Measurements from ENCODE around the gene ABCA10.

The ABCA10 gene

GRCh38 chr17:69164206-69164605, 64.4 kb downstream of the ABCA10 start:
- no peak for DNase-seq (ENCODE audit: low read depth in 3 of 3)

- no peak for DNase-seq (ENCODE audit: low read depth in 3 of 3)
These were observed 69.2 kb downstream of the ABCA10 start for GRCh38 chr17:69159418-69159817.

DNA sequence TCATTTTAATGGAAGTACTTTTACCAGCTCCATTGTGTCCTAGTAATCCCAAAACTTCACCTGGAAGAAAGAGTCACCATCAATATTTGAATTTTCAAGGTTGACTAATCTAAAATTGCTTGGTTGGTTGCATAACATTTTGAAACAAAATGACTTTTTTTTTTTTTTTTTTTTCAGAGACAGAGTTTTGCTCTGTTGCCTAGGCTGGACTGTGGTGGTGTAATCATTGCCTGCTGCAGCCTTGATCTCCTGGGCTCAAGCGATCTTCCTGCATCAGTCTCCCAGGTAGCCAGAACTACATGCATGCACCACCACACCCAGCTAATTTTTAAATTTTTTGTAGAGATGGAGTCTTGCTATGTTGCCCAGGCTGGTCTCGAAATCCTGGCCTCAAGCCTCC, 74.4 kb downstream of the ABCA10 start:
- no peak for DNase-seq (ENCODE audit: low read depth in 3 of 3)

GRCh38 chr17:69150333-69150732, 78.3 kb downstream of the ABCA10 start:
- DNase-seq (ENCODE audit: low read depth in 3 of 3): no peak

DNA sequence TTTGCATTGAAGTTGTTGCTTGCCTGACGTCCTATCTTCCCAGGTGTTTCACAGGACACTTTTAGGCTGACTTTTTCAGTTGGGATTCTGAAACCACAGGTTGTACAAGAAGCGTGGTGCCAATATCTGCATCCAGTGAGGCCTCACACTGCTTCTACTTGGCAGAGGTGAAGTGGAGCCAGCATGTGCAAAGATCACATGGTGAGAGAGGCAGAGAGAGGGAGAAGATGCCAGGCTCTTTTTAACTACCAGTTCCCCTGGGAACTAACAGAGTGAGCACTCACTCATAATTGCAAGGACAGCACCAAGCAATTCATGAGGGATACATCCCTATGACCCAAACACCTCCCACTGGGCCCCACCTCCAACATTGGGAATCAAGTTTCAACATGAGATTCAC, 81.2 kb downstream of the ABCA10 start:
- DNase-seq (ENCODE audit: low read depth in 3 of 3): no peak

DNA sequence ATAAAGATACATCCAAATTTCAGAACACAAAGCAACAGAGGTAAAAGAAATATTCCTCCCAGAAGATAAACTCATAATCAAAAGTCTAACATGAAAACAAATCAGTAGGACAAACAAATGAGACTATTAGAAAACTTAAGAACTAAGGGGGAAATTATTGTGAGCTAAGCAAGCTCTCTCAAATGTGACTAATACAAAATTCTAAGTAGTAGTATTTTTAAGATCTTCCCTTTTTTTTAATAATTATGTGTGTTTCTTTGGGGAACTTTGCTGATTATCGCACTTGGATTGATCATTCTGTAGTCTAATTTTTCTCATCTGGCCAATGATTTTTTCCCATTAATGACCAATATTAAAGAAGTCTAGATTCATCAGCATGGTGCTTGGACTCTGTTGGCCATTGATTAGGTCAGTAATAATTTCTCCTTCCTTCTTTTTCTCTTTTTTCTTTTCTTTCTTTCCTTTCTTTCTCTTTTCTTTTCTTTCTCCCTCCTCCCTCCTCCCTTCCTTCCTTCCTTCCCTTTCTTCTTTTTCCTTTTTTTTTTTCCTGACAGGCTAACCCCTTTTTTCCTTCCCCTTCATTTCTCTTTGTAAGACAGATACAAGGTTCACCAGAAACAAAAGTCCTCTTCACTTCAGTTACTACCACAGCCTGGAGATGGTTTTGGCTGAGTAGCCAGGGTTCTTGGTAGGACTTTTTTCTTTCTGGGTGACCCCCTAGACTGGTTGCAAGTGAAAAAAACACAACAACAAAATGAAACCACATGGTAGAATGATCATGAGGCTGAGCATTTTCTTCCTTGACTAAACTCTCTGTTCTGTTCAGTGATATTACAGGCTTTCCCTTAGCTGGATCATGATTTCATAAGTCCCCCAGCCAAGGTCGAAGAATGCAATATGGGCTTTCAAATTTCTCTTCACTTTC, 84.0 kb downstream of the ABCA10 start:
- DNase-seq (ENCODE audit: low read depth in 3 of 3): no peak

GRCh38 chr17:69143683-69144231, 84.9 kb downstream of the ABCA10 start:
- DNase-seq (ENCODE audit: low read depth in 3 of 3): no peak

DNA sequence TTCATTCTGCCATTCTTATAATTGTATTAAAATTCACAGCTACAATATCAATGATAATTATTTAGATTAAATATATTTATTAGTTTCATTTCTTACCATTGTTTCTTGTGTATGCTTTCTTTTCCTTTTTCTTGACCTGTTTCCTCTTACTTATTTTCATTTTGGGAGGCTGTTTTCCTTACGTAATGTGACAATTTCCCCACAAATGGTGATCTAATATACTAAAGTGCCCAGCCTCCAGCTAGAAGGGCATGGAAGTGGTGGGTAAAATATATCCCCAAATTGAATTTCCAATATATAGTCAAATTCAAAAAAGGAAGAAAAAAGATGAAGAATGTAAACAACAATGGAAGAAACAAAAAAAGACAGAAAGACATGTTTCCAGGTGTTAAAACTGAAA, 85.5 kb downstream of the ABCA10 start:
- DNase-seq (ENCODE audit: low read depth in 3 of 3): no peak

DNA sequence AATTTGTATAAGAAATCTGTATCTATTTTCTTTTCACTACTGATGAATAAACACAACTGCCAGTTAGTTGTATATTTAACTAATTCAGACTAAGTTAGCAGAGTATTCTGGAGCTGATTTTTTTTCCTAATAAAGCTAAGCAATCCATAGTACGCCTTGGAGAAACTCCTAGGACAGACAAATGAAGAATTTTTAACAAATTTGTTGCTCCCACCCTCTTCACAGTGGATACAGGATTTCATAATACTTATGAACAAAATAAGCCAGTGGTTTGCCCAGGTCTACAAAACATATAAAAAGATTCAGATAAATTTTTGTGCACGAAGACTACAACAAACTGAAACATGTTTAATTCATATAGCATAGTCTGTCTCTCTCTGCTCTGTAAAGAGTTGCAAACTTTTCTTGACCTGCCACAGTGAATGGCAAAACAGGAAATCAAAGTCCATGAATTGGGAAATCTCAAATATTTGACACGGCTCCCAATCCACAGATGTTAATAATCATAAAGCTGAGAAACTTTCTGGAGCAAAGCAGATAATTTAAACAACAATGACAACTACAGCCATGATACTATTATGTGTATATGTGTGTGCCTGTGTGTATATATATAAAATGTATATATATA, 86.3 kb downstream of the ABCA10 start:
- no peak for DNase-seq (ENCODE audit: low read depth in 3 of 3)

GRCh38 chr17:69141431-69142174, 87.0 kb downstream of the ABCA10 start, which contains the start of gene ABCA6:
Gene ABCA6, minus strand, starts transcription at chr17:69141895. Its CDS starts 1,192 bp downstream, at chr17:69140703.
- no peak for DNase-seq (ENCODE audit: low read depth in 3 of 3)

DNA sequence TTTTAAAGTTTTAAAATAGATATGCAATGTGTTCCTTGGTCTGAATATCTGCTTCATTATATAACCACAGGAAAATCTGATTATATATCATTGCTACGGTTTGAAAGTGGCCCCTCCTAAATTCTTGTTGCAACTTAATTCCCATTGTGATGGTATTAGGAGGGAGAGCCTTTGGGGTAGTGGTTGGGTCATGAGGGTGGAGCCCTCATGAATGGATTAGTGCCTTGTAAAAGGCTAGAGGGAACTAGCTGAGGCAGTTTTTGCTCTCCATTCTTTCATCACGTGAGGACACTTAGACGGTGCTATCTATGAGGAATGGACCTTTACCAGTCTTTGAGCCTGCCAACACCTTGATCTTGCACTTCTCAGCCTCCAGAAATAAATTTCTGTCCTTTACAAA, 94.5 kb downstream of the ABCA10 start:
- DNase-seq (ENCODE audit: low read depth in 3 of 3): no peak

DNA sequence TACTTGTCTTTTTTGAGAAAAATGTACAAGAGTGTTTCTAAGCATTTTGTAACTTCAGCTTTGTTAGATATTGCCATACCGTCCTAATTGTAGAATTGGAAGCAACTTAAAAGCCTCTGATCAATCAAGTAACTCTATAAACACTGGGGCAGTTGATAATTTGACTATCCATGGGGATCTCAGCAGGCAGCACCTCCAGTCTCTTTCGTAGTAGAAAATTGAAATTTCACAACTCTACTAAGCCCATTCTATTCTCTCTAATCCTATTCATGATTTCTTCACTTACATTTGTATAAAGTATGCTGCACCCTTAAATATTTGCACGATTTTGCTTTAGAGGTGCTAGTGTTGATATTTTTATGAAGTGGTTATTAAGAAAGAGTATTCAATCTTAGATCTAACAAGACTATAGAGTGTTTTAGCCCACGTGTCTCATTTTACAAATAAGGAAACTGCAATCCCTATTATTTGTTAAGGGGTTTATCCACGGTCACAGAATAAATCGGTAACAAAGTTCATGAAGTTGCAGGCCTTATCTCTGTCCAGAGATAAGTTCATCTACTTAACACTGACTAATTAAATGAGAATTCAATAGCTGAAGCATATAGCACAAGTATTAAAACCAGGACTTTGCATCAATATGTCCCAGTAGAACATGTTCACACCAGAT, 97.9 kb downstream of the ABCA10 start:
- DNase-seq (ENCODE audit: low read depth in 3 of 3): no peak

- no peak for DNase-seq (ENCODE audit: low read depth in 3 of 3)
These were observed 105.0 kb downstream of the ABCA10 start for GRCh38 chr17:69123626-69124025.

DNA sequence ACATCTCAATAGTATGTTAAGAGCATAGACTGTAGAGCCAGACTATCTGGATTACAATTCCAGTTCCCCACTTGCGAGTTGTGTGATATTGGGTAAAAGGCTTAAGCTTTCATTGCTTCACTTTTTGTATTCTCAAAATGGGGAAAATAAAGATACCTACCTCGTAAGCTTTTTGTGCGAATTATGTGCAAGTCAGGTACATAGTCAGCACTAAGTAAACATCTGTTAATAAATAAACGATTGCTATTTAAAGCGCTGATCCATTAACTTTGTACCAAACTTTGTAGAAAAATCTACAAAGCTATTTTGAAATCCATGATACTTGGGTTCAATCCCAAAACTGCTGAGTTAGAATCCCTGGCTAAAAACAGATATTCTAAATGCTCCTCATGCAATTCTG, 106.6 kb downstream of the ABCA10 start:
- no peak for DNase-seq (ENCODE audit: low read depth in 3 of 3)

DNA sequence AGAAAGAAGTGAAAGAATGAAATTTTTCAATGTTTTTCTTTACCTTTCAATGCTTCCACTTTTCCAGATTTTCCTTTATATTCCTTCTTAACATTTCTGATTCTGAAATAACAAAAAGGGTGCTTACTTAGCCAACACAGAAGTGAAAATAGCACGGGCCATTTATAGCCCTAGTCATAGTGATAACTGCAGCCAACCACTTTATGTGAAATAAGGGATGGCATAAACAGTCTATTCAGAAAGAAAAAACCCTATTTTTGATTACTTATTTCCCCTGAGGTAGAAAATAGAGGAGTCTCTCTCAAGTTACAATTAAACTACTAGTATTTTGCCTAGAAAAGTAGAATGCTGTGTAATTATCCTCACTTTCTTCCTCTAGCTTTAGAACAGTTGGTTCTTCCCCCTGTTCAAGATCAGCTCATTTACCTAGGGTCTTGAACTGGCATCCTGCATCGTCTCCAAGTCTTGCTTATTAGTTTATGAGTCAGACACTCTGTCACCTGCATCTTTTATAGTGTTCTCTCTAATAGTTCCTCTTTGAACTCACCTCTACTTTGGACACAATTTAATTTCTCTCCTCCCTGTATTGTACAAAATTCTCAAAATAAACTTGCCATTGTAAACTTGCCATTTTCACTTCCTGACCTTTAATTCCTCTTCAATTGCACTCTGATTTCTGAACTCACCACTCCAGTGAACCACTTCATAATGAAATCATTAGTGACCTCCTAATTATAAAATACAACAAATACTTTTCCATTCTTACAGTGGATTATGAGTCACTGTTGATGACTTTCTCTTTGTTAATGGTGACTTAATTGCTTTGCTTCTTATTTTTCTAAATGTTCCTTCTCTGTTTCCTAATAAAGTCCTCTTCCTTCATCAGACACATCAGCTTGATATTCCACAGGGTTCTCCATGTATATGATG, 110.5 kb downstream of the ABCA10 start:
- DNase-seq (ENCODE audit: low read depth in 3 of 3): no peak

DNA sequence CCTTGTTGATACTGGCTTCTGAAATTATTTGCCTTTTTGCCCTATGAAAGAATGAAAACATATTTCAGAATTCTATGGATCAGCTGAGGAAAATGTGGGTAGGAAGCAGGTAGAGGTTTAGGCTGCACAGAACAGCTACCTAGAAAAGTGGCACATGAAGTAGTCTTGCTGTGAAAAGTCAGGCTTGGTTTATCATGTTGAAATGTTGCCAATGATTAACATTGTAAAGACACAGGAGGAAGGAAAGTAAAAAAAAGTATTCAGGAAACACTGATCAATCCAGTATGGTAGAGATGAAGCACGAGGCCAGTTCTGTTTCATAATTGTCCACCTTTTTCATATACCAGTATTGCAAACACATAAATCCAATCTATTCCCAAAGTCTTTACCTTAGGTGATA, 116.8 kb downstream of the ABCA10 start:
- no peak for DNase-seq (ENCODE audit: low read depth in 3 of 3)

GRCh38 chr17:69105907-69106730, 122.5 kb downstream of the ABCA10 start:
- no peak for DNase-seq (ENCODE audit: low read depth in 3 of 3)

- no peak for DNase-seq (ENCODE audit: low read depth in 3 of 3)
These were observed 124.9 kb downstream of the ABCA10 start for GRCh38 chr17:69103557-69104233.

- no peak for DNase-seq (ENCODE audit: low read depth in 3 of 3)
These were observed 130.0 kb downstream of the ABCA10 start for GRCh38 chr17:69098625-69099024.

Data from stimulated activated CD4-positive, alpha-beta T cell treated with anti-CD3 and anti-CD28 coated beads, TNF-alpha, amount 100 ng/mL, for 24 hours (primary cell).